Stimulated activated naive CD8-positive, alpha-beta T cell treated with anti-CD3 and anti-CD28 coated beads, Interleukin-15, Interleukin-2, amounts not matched to agents 100 ng/mL and 50 ng/mL, for 24 hours (primary cell): ENCODE measurements around the gene DDB1.

Experiments
- H3K27ac Mint-ChIP-seq: one replicate; pipeline ENCODE4 v1.8.0; 2021; ENCODE audit warnings: mild to moderate bottlenecking, mixed read lengths
- H3K27me3 Mint-ChIP-seq: one replicate; pipeline ENCODE4 v1.8.0; 2021; ENCODE audit warnings: mixed read lengths
- H3K36me3 Mint-ChIP-seq: one replicate; pipeline ENCODE4 v1.8.0; 2021; ENCODE audit warnings: low read depth, mixed read lengths
- H3K4me1 Mint-ChIP-seq: one replicate; pipeline ENCODE4 v1.8.0; 2021; ENCODE audit warnings: low read depth, mixed read lengths
- H3K4me3 Mint-ChIP-seq: one replicate; pipeline ENCODE4 v1.8.0; 2021; ENCODE audit warnings: mild to moderate bottlenecking, mixed read lengths
- H3K9me3 Mint-ChIP-seq: one replicate; pipeline ENCODE4 v1.8.0; 2021; ENCODE audit warnings: mixed read lengths

The DDB1 gene

DNA sequence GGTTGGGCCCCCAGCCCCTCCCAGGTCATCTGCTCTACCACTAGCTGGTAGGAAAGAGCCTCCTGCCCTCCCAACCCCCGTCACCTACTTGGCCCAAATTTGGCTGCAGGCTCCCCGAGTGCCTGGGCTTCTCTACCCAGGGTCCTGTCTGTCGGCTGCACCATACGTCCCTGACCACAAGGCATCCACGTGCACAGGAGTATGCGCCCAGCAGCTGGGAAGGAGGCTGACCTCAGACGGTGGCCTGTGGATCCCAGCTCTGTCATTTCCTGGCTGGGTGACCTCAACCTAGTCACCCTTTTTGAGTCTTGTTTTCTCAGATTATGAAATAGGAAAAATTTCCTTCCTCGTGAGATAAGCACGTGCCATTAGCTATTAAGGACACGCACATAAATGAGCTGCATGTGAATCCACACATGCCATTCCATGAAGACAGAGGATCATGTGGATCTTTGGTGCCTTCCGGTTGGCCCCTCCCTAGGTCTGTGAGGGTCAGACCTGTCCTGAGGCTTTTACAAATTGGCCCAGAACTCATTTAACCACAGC is 15.1 kb upstream of the DDB1 start:
- Mint-ChIP-seq H3K4me3 (no peak overlapping the region), H3K27ac (no peak overlapping the region), H3K4me1 (no peaks in the 10 kb centered on the region), H3K36me3 (peaks cover 31% of the 10 kb centered on the region), H3K27me3 (no peaks in the 10 kb centered on the region), H3K9me3 (no peaks in the 10 kb centered on the region)

DNA sequence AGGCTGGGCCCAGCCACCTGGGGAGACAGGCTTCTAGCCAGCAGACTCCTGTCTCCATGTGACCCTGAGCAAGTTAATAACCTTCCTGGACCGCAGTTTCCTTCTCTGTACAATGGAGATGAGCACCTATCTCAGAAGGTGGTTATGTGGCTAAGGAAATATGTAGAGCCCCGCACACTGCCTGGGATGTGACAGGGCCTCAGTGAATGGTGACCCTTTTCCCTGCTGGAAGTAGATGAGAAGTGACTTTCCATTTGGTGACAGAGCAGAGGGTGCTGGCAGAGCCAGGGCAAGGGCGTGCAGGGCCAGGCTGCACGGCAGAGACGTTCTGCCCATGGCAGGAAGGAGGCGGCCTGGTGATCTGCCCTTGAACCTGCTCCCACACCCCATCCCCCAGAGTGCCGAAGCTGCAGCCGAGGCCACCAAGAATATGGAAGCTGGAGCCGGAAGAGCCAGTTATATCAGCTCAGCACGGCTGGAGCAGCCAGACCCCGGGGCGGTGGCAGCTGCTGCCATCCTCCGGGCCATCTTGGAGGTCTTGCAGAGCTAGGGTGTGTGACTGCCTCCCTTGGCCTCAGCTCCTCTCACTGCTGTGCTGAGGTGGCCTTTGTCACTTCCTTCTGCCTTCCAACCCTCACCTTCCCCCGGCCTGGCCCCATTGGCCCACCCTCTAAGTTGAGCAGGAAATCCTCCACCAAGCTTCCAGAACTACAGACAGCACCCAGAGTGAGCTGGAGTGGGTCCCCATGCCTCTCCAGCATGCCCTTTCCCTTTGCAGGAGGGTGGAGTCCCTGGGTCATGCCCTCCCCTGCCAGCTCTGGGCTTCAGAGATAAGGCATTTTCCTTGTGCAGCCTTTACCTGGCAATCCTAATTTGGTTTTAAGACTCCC is 13.3 kb upstream of the DDB1 start:
- no peaks in the 10 kb centered on the region for H3K9me3 Mint-ChIP-seq
- H3K4me3 Mint-ChIP-seq, result no peak overlapping the region
- no peaks in the 10 kb centered on the region for H3K4me1 Mint-ChIP-seq
- no peak overlapping the region for H3K27ac Mint-ChIP-seq
- H3K27me3 Mint-ChIP-seq, result no peaks in the 10 kb centered on the region
- H3K36me3 Mint-ChIP-seq, result peaks cover 28% of the 10 kb centered on the region

DNA sequence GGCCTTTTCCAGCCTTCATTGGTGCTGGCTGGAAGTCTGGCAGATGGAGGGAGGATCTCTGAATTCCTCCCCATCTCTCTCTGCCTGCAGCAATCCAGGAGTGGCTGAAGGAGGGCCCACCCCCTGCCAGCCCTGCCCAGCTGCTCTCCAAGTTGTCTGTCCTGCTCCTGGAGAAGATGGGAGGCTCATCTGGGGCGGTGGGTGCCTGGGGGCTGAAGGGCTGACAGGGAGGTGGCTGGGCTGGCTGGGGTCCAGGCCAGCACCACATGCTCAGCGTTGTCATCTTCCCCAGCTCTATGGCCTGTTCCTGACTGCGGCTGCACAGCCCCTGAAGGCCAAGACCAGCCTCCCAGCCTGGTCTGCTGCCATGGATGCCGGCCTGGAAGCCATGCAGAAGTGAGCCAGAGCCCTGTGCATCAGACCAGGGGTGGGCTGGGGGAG is 12.3 kb upstream of the DDB1 start:
- no peak overlapping the region for H3K4me3 Mint-ChIP-seq
- no peaks in the 10 kb centered on the region for H3K4me1 Mint-ChIP-seq
- H3K27ac Mint-ChIP-seq, result no peak overlapping the region
- H3K9me3 Mint-ChIP-seq, result no peaks in the 10 kb centered on the region
- no peaks in the 10 kb centered on the region for H3K27me3 Mint-ChIP-seq
- peaks cover 23% of the 10 kb centered on the region for H3K36me3 Mint-ChIP-seq

DNA sequence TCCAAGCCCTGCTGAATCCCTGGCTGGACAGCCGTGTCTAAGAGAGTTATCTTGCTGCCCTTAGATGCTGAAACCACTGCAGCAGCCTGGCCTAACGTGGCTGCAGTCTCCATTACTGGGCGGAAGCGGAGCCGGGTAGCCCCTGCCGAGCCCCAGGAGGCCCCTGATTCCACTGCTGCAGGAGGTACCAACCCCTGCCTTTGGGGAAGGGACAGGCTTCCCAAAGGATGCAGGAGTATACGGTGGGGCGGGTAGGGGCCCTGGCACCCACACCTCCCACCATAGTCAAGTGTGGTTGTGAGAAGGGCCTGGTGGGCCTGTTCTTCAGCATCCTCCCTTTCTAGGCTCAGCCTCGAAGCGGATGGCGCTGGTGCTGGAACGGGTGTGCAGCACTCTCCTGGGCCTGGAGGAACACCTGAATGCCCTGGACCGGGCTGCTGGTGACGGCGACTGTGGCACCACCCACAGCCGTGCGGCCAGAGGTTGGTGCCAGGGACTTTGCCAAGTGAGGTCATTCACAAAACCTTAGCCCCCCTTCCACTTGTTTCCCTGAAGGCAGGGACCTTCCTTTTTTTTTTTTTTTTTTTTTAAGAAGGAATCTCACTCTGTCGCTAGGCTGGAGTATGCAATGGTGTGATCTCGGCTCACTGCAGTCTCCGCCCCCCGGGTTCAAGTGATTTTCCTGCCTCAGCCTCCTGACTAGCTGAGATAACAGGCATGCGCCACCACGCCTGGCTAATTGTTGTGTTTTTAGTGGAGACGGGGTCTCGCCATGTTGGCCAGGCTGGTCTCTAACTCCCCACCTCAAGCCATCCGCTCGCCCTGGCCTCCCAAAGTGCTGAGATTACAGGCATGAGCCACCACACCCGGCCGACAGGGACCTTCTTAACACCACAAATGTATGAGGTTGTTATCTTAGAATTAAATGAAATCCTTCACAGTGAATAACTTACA is 11.2 kb upstream of the DDB1 start:
- H3K4me1 Mint-ChIP-seq, result no peaks in the 10 kb centered on the region
- no peaks in the 10 kb centered on the region for H3K9me3 Mint-ChIP-seq
- no peaks in the 10 kb centered on the region for H3K27me3 Mint-ChIP-seq
- H3K4me3 Mint-ChIP-seq, result no peak overlapping the region
- no peak overlapping the region for H3K27ac Mint-ChIP-seq
- peaks cover 24% of the 10 kb centered on the region for H3K36me3 Mint-ChIP-seq

DNA sequence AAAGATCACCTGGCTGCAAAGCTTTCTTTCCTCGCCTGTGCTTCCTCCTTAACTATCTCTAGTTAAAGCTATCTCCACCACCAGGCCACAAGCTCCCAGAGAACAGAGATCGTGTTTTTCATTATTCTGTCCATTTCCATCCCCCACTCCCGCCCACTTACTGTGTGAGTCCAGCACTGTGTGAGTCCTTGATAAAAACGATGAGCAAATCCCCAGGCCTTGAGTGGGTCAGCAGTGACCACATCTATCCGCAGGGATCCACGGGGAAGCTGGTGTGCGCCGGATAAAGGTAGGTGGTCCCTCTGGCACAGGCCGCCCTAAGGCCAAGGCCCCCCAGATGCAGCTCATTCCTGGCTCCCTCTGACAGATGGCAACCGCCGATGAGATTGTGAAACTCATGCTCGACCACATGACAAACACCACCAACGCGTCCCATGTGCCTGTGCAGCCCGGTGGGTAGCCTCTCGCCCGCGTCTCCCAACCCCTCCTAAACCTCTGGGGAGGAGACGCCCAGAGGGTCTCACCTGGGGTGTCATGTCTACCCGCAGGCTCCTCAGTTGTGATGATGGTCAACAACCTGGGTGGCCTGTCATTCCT is 9.4 kb upstream of the DDB1 start:
- Mint-ChIP-seq H3K9me3 (no peaks in the 10 kb centered on the region), H3K27me3 (no peaks in the 10 kb centered on the region), H3K36me3 (peaks cover 22% of the 10 kb centered on the region), H3K27ac (no peak overlapping the region), H3K4me1 (no peaks in the 10 kb centered on the region), H3K4me3 (no peak overlapping the region)

DNA sequence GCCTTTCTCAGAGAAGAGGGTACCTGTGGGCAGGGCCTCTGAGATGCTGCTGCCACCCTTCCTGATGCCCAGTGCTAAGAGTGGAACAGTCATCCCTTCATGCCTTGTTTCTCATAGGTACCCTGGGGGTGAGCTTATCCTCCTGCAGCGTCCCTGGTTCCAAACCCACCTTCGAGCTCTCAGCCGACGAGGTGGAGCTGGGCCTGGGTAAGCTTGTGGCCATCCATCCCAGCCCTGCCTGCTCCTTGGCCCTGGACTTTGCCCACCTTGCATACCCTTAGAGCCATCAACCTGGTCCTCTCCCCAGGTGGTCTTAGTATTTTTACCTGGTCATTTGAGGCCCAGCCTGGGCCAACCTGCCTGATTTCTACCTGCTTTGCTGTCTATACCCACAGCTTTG is 8.8 kb upstream of the DDB1 start:
- Mint-ChIP-seq H3K36me3 (peaks cover 22% of the 10 kb centered on the region), H3K9me3 (no peaks in the 10 kb centered on the region), H3K4me1 (peaks cover 4% of the 10 kb centered on the region), H3K27ac (no peak overlapping the region), H3K4me3 (no peak overlapping the region), H3K27me3 (no peaks in the 10 kb centered on the region)

DNA sequence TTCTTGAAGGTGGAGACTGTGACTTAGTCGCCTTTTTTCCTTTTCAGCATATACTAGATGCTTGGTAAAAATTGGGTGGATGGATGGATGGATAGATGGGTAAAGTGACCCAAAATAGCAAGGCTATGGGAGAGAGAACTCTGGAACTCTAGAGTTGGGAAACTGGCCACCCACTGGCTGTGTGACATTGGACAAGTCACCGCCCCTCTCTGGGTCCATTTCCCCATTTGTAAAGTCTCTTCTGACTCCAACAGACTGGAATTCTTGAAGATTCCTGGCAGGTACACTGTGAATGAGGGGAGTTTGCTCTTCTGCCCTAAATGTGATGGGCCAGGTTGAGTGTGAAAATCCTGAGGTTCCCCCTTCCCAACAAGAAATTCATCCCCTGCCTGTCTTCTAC is 8.1 kb upstream of the DDB1 start:
- no peak overlapping the region for H3K4me3 Mint-ChIP-seq
- H3K27ac Mint-ChIP-seq, result no peak overlapping the region
- no peaks in the 10 kb centered on the region for H3K9me3 Mint-ChIP-seq
- peaks cover 22% of the 10 kb centered on the region for H3K36me3 Mint-ChIP-seq
- peaks cover 10% of the 10 kb centered on the region for H3K4me1 Mint-ChIP-seq
- H3K27me3 Mint-ChIP-seq, result no peaks in the 10 kb centered on the region

DNA sequence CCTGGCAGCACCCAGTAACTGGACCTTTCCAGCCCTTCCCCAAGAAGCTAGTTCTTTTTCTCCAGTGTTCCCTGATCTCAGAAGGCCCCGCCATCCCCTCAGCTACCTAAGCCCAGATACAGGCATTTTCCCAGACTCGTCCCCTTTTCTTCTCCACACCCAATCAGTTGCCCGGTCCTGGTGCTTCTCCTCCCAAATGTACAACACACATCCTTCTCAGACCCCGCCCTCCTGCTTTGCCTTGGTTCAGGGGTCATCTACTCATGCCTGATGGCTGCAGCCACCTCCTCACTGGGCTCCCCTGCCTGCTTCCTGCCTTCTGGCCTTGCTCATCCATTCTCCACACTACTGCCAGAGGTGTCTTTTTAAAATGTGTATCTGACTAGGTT is 6.6 kb upstream of the DDB1 start:
- H3K4me1 Mint-ChIP-seq, result peaks cover 20% of the 10 kb centered on the region

DNA sequence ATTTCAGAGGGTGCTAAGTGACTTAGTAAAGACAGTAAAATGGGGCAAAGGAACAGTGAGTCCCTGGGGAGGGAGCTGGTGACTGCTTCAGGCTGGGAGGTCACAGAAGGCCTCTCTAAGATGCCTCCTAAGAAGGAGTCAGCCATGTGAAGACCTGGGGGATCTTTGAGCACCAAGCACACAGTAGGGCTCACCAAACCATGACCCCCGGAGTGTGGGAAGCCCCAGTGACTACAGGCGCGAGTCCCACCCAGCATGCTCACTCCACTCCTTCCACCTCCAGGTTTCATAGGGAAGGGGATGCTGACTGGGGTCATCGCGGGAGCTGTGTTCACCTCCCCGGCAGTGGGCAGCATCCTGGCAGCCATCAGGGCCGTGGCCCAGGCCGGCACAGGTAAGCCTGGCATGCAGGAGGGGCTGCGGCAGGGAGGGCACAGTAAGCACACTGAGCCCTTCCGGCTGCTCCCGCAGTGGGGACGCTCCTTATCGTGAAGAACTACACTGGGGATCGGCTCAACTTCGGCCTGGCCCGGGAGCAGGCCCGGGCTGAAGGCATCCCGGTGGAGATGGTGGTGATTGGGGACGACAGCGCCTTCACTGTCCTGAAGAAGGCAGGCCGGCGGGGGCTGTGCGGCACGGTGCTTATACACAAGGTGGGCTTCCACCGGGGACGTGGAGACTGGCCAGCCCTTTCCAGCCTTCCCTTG is 6.0 kb upstream of the DDB1 start:
- Mint-ChIP-seq H3K36me3 (peaks cover 17% of the 10 kb centered on the region), H3K9me3 (no peaks in the 10 kb centered on the region), H3K4me1 (peaks cover 26% of the 10 kb centered on the region), H3K27ac (no peak overlapping the region), H3K27me3 (no peaks in the 10 kb centered on the region), H3K4me3 (no peak overlapping the region)

More for the DNA sequence above, 6.6 kb upstream of the DDB1 start:
- Mint-ChIP-seq H3K27me3 (no peaks in the 10 kb centered on the region), H3K36me3 (peaks cover 19% of the 10 kb centered on the region), H3K9me3 (no peaks in the 10 kb centered on the region), H3K4me3 (no peak overlapping the region), H3K27ac (peak overlapping the region; percentile 58)

DNA sequence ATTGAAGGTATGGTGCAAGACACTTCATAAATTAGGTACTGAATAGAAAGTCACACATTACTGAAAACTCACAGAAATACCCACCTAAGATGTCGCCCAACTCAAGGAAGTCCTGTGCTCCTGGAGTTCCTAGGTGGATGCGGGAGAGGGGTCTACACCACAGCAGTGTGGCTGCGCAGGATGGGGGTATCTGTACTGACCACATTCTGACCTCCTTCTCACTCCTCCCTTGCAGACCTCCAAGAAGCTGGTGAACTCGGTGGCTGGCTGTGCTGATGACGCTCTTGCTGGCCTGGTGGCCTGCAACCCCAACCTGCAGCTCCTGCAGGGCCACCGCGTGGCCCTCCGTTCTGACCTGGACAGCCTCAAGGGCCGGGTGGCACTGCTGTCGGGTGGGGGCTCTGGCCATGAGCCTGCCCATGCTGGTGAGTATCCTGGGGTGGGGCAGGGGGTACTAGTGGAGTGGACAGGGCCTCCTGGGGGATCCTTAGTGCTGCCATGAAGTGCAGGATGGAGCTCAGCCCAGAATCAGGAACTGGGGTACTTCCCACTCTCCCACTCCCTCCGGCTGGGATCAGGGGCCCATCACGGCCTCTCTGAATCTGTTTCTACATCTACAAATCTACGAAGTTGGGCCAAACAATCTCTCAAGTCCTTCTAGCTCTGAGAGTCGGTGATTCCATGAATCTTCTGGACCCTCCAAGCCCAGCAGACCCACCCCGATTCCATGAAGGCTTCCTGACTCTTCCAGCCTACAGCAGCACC is 5.0 kb upstream of the DDB1 start:
- Mint-ChIP-seq H3K36me3 (peaks cover 17% of the 10 kb centered on the region), H3K4me3 (no peak overlapping the region), H3K27me3 (no peaks in the 10 kb centered on the region), H3K9me3 (no peaks in the 10 kb centered on the region), H3K4me1 (peaks cover 34% of the 10 kb centered on the region), H3K27ac (no peak overlapping the region)

DNA sequence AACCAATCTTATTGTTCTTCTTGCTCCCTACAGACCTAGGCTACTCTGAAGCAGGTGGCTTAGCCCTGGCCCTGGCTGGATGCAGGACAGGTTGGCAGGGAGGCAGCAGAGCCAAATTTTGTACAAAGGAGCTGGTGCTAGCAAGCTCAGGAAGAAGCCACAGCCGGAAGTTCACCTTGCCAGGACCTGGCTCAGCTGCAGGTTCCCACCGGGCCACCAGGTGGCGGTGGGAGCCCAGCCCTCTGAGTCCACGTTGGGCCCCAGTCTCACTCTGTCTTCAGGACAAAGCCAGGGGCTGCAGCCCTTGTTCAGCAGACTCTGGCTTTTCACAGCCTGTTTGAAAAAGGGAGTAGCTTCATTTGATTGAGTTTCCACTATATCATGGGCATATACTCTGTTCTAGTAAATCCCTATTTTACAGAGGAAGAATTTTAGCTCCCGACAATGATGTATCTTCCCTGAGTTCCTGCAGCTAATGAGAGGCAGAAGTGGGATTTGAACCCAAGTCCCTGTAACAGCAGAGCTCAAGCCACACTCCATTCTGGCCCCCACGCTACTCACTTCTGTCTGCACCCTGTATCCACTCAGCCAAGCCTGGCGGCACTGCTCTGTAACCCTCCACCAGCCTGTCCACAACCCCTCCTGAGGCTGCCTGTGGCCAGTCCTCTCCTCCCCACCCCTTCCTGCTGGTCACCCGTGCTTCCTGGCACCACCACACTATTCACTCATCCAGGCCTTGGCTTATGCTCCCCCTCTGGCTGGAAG is 3.4 kb upstream of the DDB1 start:
- Mint-ChIP-seq H3K9me3 (no peaks in the 10 kb centered on the region), H3K27me3 (no peaks in the 10 kb centered on the region), H3K4me1 (peaks cover 46% of the 10 kb centered on the region), H3K27ac (peak overlapping the region; percentile 88), H3K4me3 (no peak overlapping the region), H3K36me3 (peaks cover 21% of the 10 kb centered on the region)

DNA sequence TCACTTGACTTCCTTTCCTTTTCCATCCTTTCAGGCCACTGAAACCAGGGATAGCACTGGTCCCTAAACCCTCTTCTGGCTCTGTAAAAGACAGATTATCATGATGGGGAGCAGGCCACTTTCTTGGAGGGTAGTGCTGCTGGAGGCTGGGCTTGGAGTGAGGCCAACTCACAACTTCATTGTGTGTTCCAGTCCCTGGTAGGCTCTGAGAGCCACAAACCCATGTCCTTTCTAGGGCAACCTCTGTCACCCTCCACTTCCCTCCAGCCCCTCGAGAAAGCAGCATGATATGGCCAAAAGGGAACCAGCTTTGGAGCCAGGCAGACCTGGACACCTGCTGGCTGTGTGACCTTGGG is 2.4 kb upstream of the DDB1 start:
- Mint-ChIP-seq H3K9me3 (no peaks in the 10 kb centered on the region), H3K4me1 (peaks cover 54% of the 10 kb centered on the region), H3K4me3 (peak overlapping the region; percentile 7), H3K27me3 (no peaks in the 10 kb centered on the region), H3K27ac (peak overlapping the region; percentile 36), H3K36me3 (peaks cover 30% of the 10 kb centered on the region)
